RPMI8226 (cell line): ENCODE data around the gene ZBTB38.

Experiments
- DNase-seq: peaks from one replicate; pipeline ENCODE4 v3.0.0-alpha.2; 2015

The ZBTB38 gene

GRCh38 chr3:141368925-141369794 is 856 bp downstream of the ZBTB38 start:
- DNase-seq: peak; percentile 79

GRCh38 chr3:141370065-141370533 is 1.8 kb downstream of the ZBTB38 start:
- DNase-seq: peak; percentile 96

- DNase-seq: peak; percentile 41
Measured at GRCh38 chr3:141371882-141372281, 3.6 kb downstream of the ZBTB38 start.

GRCh38 chr3:141372656-141373055 is 4.4 kb downstream of the ZBTB38 start:
- DNase-seq: peak; percentile 13

- DNase-seq: peak; percentile 49
Measured at GRCh38 chr3:141373232-141373631, 4.9 kb downstream of the ZBTB38 start.

- peak; percentile 14 for DNase-seq
Measured at GRCh38 chr3:141373768-141374526, 5.6 kb downstream of the ZBTB38 start.

- DNase-seq: no peak
Measured at GRCh38 chr3:141375381-141376301, 7.3 kb downstream of the ZBTB38 start.

GRCh38 chr3:141377377-141377776 is 9.1 kb downstream of the ZBTB38 start:
- DNase-seq: no peak

- DNase-seq: no peak
Measured at GRCh38 chr3:141378556-141378955, 10.3 kb downstream of the ZBTB38 start.

GRCh38 chr3:141379250-141379966 is 11.1 kb downstream of the ZBTB38 start:
- peak; percentile 89 for DNase-seq

GRCh38 chr3:141380279-141380678 is 12.0 kb downstream of the ZBTB38 start:
- DNase-seq: no peak

- DNase-seq: peak; percentile 48
Measured at GRCh38 chr3:141380987-141381386, 12.7 kb downstream of the ZBTB38 start.

- no peak for DNase-seq
Measured at GRCh38 chr3:141382571-141382970, 14.3 kb downstream of the ZBTB38 start.

- peak; percentile 18 for DNase-seq
Measured at GRCh38 chr3:141383555-141384129, 15.3 kb downstream of the ZBTB38 start.

- DNase-seq: no peak
Measured at GRCh38 chr3:141384157-141384556, 15.9 kb downstream of the ZBTB38 start.

GRCh38 chr3:141384575-141384974 is 16.3 kb downstream of the ZBTB38 start:
- DNase-seq: no peak

GRCh38 chr3:141385406-141386125 is 17.3 kb downstream of the ZBTB38 start:
- DNase-seq: peak; percentile 87

GRCh38 chr3:141386126-141386488 is 17.8 kb downstream of the ZBTB38 start:
- peak; percentile 63 for DNase-seq

GRCh38 chr3:141386611-141387111 is 18.4 kb downstream of the ZBTB38 start:
- DNase-seq: peak; percentile 62

GRCh38 chr3:141387516-141387915 is 19.2 kb downstream of the ZBTB38 start:
- peak; percentile 18 for DNase-seq

- DNase-seq: no peak
Measured at GRCh38 chr3:141388395-141388794, 20.1 kb downstream of the ZBTB38 start.
